ENCODE results near the gene C2orf92.

C2orf92 gene

DNA sequence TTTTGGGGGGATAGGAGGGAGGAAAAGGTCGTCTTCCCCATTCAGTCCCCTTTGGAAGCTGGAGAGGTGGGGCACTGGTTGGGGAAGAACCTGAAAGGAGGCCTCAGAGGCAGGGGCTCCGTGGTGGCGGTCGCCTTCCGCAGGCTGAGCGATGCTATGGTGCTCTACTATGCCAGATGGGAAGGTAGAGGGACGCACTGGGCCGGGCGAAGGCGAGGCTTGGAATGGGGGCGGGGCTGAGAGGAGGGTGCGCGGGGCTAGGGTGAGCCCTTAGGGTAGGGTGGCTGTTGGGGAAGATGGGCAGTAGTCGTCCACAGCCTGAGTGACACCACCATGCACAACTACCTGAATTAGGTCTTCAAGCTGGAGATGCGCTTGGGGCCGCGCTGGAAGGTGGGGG is 55.0 kb downstream of the C2orf92 start:
- no peaks in the 10 kb centered on the region for H3K79me2 ChIP-seq (ENCODE audit: control insufficient read depth, low read length)
- no peaks in the 10 kb centered on the region for H3K9me2 ChIP-seq (replicated peaks; ENCODE audit: control insufficient read depth, low read length)
- no peaks in the 10 kb centered on the region for H3K9me3 ChIP-seq (ENCODE audit: control insufficient read depth, insufficient read depth, low read length)
- H3K4me2 ChIP-seq (ENCODE audit: low read length), result no peak overlapping the region
- H3K36me3 ChIP-seq (ENCODE audit: control insufficient read depth, low read length), result no peaks in the 10 kb centered on the region
- H3F3A ChIP-seq (ENCODE audit: control insufficient read depth, insufficient read depth), result no peaks in the 10 kb centered on the region
- H3K4me3 ChIP-seq (ENCODE audit: low read length), result no peak overlapping the region
- no peaks in the 10 kb centered on the region for H4K20me1 ChIP-seq (ENCODE audit: control insufficient read depth, insufficient read depth, low read depth, low read length)
- no peak for TF ChIP-seq EZH2phosphoT487 (IDR thresholded peaks at IDR 0.05; ENCODE audit: borderline replicate concordance, low read length)
- TF ChIP-seq, protein P1, sequence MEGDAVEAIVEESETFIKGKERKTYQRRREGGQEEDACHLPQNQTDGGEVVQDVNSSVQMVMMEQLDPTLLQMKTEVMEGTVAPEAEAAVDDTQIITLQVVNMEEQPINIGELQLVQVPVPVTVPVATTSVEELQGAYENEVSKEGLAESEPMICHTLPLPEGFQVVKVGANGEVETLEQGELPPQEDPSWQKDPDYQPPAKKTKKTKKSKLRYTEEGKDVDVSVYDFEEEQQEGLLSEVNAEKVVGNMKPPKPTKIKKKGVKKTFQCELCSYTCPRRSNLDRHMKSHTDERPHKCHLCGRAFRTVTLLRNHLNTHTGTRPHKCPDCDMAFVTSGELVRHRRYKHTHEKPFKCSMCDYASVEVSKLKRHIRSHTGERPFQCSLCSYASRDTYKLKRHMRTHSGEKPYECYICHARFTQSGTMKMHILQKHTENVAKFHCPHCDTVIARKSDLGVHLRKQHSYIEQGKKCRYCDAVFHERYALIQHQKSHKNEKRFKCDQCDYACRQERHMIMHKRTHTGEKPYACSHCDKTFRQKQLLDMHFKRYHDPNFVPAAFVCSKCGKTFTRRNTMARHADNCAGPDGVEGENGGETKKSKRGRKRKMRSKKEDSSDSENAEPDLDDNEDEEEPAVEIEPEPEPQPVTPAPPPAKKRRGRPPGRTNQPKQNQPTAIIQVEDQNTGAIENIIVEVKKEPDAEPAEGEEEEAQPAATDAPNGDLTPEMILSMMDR (IDR thresholded peaks at IDR 0.05; ENCODE audit: low read depth, low read length, poor library complexity, severe bottlenecking), result no peak
- no peaks in the 10 kb centered on the region for H3K4me1 ChIP-seq (ENCODE audit: control insufficient read depth, low read length)
- no peaks in the 10 kb centered on the region for H3K27me3 ChIP-seq (ENCODE audit: control insufficient read depth, low read length)
- H3K27ac ChIP-seq (ENCODE audit: low read depth, low read length), result no peak overlapping the region

DNA sequence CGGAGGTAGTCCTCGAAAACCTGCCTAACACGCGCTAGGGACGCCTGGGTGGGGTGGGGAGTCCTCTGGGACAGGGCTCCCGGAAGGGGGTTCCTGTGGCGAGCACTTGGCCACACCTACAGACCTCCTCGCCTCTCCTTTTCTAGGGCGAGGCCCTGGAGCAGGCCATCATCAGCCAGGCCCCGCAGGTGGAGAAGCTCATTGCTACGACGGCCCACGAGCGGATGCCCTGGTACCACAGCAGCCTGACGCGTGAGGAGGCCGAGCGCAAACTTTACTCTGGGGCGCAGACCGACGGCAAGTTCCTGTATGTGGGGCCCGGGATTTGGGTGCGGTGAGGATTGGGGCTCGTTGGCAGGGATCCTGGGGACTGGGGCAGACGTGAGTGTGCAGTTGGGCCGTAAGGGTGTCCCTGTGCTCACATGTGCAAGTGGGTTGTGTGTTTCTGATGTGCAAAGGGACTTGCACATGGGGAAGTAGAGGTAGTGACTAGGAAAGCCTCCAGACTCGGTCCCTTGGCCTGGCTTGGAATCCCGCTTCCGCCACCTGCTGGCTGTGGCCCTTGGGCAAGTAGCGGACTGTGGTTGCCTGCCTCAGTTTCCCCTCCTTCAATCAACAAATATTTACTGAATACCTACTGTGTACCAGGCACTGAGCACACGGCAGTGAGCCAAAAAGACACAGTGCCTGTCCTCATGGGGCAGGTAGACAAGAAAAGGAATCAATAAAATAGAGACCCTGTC is 55.6 kb downstream of the C2orf92 start:
- Histone ChIP-seq H3K4me3 (ENCODE audit: low read length) (no peak overlapping the region), H3K36me3 (ENCODE audit: control insufficient read depth, low read length) (no peaks in the 10 kb centered on the region), H3K27me3 (ENCODE audit: control insufficient read depth, low read length) (no peaks in the 10 kb centered on the region), H4K20me1 (ENCODE audit: control insufficient read depth, insufficient read depth, low read depth, low read length) (no peaks in the 10 kb centered on the region), H3F3A (ENCODE audit: control insufficient read depth, insufficient read depth) (no peaks in the 10 kb centered on the region), H3K9me3 (ENCODE audit: control insufficient read depth, insufficient read depth, low read length) (no peaks in the 10 kb centered on the region), H3K4me2 (ENCODE audit: low read length) (no peak overlapping the region), H3K9me2 (replicated peaks; ENCODE audit: control insufficient read depth, low read length) (no peaks in the 10 kb centered on the region), H3K27ac (ENCODE audit: low read depth, low read length) (no peak overlapping the region), H3K79me2 (ENCODE audit: control insufficient read depth, low read length) (no peaks in the 10 kb centered on the region), H3K4me1 (ENCODE audit: control insufficient read depth, low read length) (no peaks in the 10 kb centered on the region)
- TF ChIP-seq EZH2phosphoT487 (IDR thresholded peaks at IDR 0.05; ENCODE audit: borderline replicate concordance, low read length), result no peak
- TF ChIP-seq, protein P1 (IDR thresholded peaks at IDR 0.05; ENCODE audit: low read depth, low read length, poor library complexity, severe bottlenecking), result no peak

DNA sequence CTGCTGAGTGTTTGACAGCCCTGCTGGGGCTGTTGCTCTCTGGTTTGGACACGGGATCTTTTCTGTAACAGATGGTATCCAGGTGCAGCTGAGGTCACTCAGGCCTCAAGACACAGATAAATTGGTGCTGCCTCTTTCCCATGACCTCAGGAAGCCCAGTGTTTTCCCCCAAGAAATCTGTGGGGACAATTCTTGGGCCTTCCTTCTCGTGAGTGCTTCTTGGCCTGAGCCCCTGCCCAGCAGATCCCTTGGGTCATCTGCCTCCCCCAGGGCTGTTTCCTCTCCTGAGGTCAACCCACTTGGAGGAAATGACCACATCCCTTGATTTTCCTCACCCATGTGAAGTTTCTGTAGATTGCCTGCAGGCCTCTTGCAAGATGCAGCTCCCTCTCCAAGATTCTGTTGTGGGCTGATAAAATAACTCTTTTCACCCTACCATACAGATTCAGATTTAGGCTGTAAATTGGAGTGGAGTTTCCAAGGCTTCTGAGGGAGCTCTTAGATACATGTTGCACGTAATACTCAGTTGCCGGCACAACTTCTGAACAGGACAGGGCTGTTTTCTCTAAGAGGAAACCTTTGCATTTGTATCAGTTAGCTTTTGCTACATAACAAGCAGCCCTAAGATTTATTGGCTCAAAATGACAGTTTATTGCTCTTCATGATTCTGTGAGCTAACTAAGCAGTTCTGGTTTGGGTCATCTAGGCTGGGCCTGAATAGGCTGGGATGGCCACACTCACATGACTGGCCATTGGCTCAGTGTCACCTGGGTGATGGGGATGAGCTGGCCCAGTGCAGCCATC is 57.0 kb downstream of the C2orf92 start:
- Histone ChIP-seq H3K27ac (ENCODE audit: low read depth, low read length) (no peak overlapping the region), H3K27me3 (ENCODE audit: control insufficient read depth, low read length) (no peaks in the 10 kb centered on the region), H3K4me1 (ENCODE audit: control insufficient read depth, low read length) (no peaks in the 10 kb centered on the region), H3K79me2 (ENCODE audit: control insufficient read depth, low read length) (no peaks in the 10 kb centered on the region), H4K20me1 (ENCODE audit: control insufficient read depth, insufficient read depth, low read depth, low read length) (no peaks in the 10 kb centered on the region), H3K9me3 (ENCODE audit: control insufficient read depth, insufficient read depth, low read length) (no peaks in the 10 kb centered on the region), H3K4me2 (ENCODE audit: low read length) (no peak overlapping the region), H3K9me2 (replicated peaks; ENCODE audit: control insufficient read depth, low read length) (no peaks in the 10 kb centered on the region), H3F3A (ENCODE audit: control insufficient read depth, insufficient read depth) (no peaks in the 10 kb centered on the region), H3K4me3 (ENCODE audit: low read length) (no peak overlapping the region), H3K36me3 (ENCODE audit: control insufficient read depth, low read length) (no peaks in the 10 kb centered on the region)
- no peak for TF ChIP-seq EZH2phosphoT487 (IDR thresholded peaks at IDR 0.05; ENCODE audit: borderline replicate concordance, low read length)
- TF ChIP-seq, protein P1 (IDR thresholded peaks at IDR 0.05; ENCODE audit: low read depth, low read length, poor library complexity, severe bottlenecking), result no peak
